H1 (cell line): Measurements from ENCODE around the gene TPD52L2. TPM values are rescaled to one million over a fixed set of nuclear protein-coding genes. Genes with fewer than 3 reads are reported as not detected.

Source experiments
- CTCF ChIA-PET: fragments of 300-600 bp; sonication (Branson Sonifier 250); formaldehyde crosslinking; loops from one replicate; lab custom pipeline; 2021; ENCODE audit not compliant: partially characterized antibody; lab: Charles Lee
- POLR2A ChIA-PET: fragments of 300-600 bp; sonication (Branson Sonifier 250); formaldehyde crosslinking; loops from one replicate; lab custom pipeline; 2021; ENCODE audit warnings: inconsistent platforms; ENCODE audit not compliant: partially characterized antibody; lab: Charles Lee
- DNase-seq, 2 experiments: peaks; one replicate each; pipeline versions ENCODE4 v3.0.0 to v3.0.0-alpha.2; 2010 to 2022; ENCODE audit warnings: low spot score in 2 of 2, low read depth in 1 of 2, mixed read lengths in 1 of 2
- FAIRE-seq: peaks from 2 replicates; lab custom pipeline; 2011; peaks lifted over from hg19 to GRCh38; lab: Jason Lieb, UNC
- H2AFZ ChIP-seq: 2 replicates; pipeline ENCODE4 v1.8.1; 2012; ENCODE audit warnings: low read length, inconsistent platforms
- H2AK5ac ChIP-seq: 2 replicates; pipeline ENCODE4 v1.6.1; 2013; ENCODE audit warnings: low read depth, low read length
- H2BK120ac ChIP-seq: replicated peaks from 2 replicates; pipeline ENCODE3; 2013; ENCODE audit warnings: low read depth, low read length, inconsistent platforms
- H2BK12ac ChIP-seq: 2 replicates; pipeline ENCODE4 v1.6.1; 2013; ENCODE audit warnings: low read depth, low read length
- H2BK15ac ChIP-seq: 2 replicates; pipeline ENCODE4 v1.6.1; 2013; ENCODE audit warnings: low read length
- H2BK20ac ChIP-seq: 2 replicates; pipeline ENCODE4 v1.6.1; 2013; ENCODE audit warnings: low read length
- H2BK5ac ChIP-seq: 2 replicates; pipeline ENCODE4 v1.6.1; 2013; ENCODE audit warnings: low read depth, low read length
- H3K14ac ChIP-seq: 2 replicates; pipeline ENCODE4 v1.6.1; 2013; ENCODE audit warnings: inconsistent platforms; ENCODE audit not compliant: insufficient read length
- H3K18ac ChIP-seq: 2 replicates; pipeline ENCODE4 v1.6.1; 2013; ENCODE audit warnings: low read length; ENCODE audit errors: extremely low read depth
- H3K23ac ChIP-seq: 2 replicates; pipeline ENCODE4 v1.6.1; 2013; ENCODE audit warnings: inconsistent platforms; ENCODE audit not compliant: insufficient read length
- H3K23me2 ChIP-seq: 2 replicates; pipeline ENCODE4 v1.6.1; 2013; ENCODE audit warnings: low read depth, low read length
- H3K27ac ChIP-seq: 2 replicates; pipeline ENCODE4 v1.6.1; 2011; ENCODE audit warnings: low read depth, low read length, inconsistent platforms
- H3K27me3 ChIP-seq, 4 experiments: replicated peaks in 1 of 4; 1 replicate in 1 of 4; 2 replicates in 3 of 4; pipeline versions ENCODE4 v1.6.1 to v1.8.1; 2011 to 2013; ENCODE audit warnings: low read length in 3 of 4, mild to moderate bottlenecking in 3 of 4, inconsistent platforms in 2 of 4, mixed read lengths in 2 of 4, moderate library complexity in 1 of 4; ENCODE audit not compliant: control insufficient read depth in 3 of 4, insufficient read depth in 3 of 4; ENCODE audit errors: extremely low read depth in 1 of 4
- H3K36me3 ChIP-seq, 4 experiments: 2 replicates each; pipeline versions ENCODE4 v1.6.1 to v1.8.1; 2011 to 2013; ENCODE audit warnings: mild to moderate bottlenecking in 4 of 4, low read length in 3 of 4, moderate library complexity in 2 of 4, control low read depth in 1 of 4, inconsistent platforms in 1 of 4; ENCODE audit not compliant: insufficient read depth in 4 of 4, control insufficient read depth in 2 of 4
- H3K4ac ChIP-seq: replicated peaks from 2 replicates; pipeline ENCODE3; 2013; ENCODE audit warnings: low read length, low read depth, mixed read lengths, inconsistent platforms; ENCODE audit not compliant: insufficient read length
- H3K4me1 ChIP-seq, 4 experiments: replicated peaks in 1 of 4; 1 replicate in 1 of 4; 2 replicates in 3 of 4; pipeline versions ENCODE4 v1.6.1 to v1.8.1; 2011 to 2013; ENCODE audit warnings: low read length in 3 of 4, inconsistent platforms in 2 of 4, mixed read lengths in 1 of 4; ENCODE audit not compliant: insufficient read depth in 4 of 4, control insufficient read depth in 3 of 4
- H3K4me2 ChIP-seq, 2 experiments: 2 replicates each; pipeline versions ENCODE4 v1.6.1 to v1.8.1; 2011 to 2013; ENCODE audit warnings: low read depth in 2 of 2, low read length in 2 of 2, control low read depth in 1 of 2, inconsistent platforms in 1 of 2, mild to moderate bottlenecking in 1 of 2; ENCODE audit not compliant: insufficient read depth in 1 of 2
- H3K4me3 ChIP-seq, 4 experiments: fragments of 200-600, 300-600 bp in 1 of 4; sonication (generic), shearing (Covaris generic), sonication (Bioruptor Twin) in 1 of 4; 2 replicates each; pipeline versions ENCODE4 v1.5.1 to v1.8.1; 2011 to 2016; ENCODE audit warnings: low read length in 4 of 4, low read depth in 3 of 4, control low read depth in 2 of 4, inconsistent platforms in 2 of 4, mild to moderate bottlenecking in 2 of 4, mixed read lengths in 1 of 4, moderate library complexity in 1 of 4; ENCODE audit not compliant: insufficient read depth in 2 of 4; ENCODE audit errors: extremely low read depth in 1 of 4
- H3K56ac ChIP-seq: replicated peaks from 2 replicates; pipeline ENCODE3; 2013; ENCODE audit warnings: low read depth, mild to moderate bottlenecking, mixed read lengths, low read length, inconsistent platforms; ENCODE audit not compliant: insufficient read length
- H3K79me1 ChIP-seq: 2 replicates; pipeline ENCODE4 v1.6.1; 2013; ENCODE audit warnings: low read depth, low read length, control low read depth
- H3K79me2 ChIP-seq, 2 experiments: 2 replicates each; pipeline versions ENCODE4 v1.6.1 to v1.8.1; 2012 to 2013; ENCODE audit warnings: low read length in 2 of 2, mild to moderate bottlenecking in 2 of 2, inconsistent platforms in 1 of 2; ENCODE audit not compliant: insufficient read depth in 2 of 2, control insufficient read depth in 1 of 2
- H3K9ac ChIP-seq, 4 experiments: replicated peaks in 1 of 4; 1 replicate in 1 of 4; 2 replicates in 3 of 4; pipeline versions ENCODE4 v1.6.1 to v1.8.1; 2011 to 2013; ENCODE audit warnings: low read depth in 3 of 4, low read length in 3 of 4, control low read depth in 2 of 4, mild to moderate bottlenecking in 2 of 4, moderate library complexity in 2 of 4, inconsistent platforms in 1 of 4; ENCODE audit errors: extremely low read depth in 1 of 4
- H3K9me3 ChIP-seq, 2 experiments: 2 replicates each; pipeline versions ENCODE4 v1.6.1 to v1.8.1; 2012 to 2013; ENCODE audit warnings: mild to moderate bottlenecking in 2 of 2, moderate library complexity in 2 of 2, control low read depth in 1 of 2, inconsistent platforms in 1 of 2, low read depth in 1 of 2, low read length in 1 of 2, mixed read lengths in 1 of 2; ENCODE audit not compliant: insufficient read depth in 2 of 2
- H4K20me1 ChIP-seq, 2 experiments: replicated peaks in 1 of 2; 2 replicates each; pipeline versions ENCODE3 to v1.8.1; 2011 to 2013; ENCODE audit warnings: inconsistent platforms in 2 of 2, low read length in 2 of 2, mild to moderate bottlenecking in 1 of 2; ENCODE audit not compliant: insufficient read depth in 2 of 2, control insufficient read depth in 1 of 2
- H4K5ac ChIP-seq: 2 replicates; pipeline ENCODE4 v1.6.1; 2013; ENCODE audit warnings: low read length, low read depth, mixed read lengths, inconsistent platforms; ENCODE audit not compliant: insufficient read length
- H4K8ac ChIP-seq: 2 replicates; pipeline ENCODE4 v1.8.0; 2013; ENCODE audit warnings: mild to moderate bottlenecking, moderate library complexity, low read length, inconsistent platforms; ENCODE audit not compliant: insufficient read depth; ENCODE audit errors: extremely low read depth
- H4K91ac ChIP-seq: replicated peaks from 2 replicates; pipeline ENCODE3; 2013; ENCODE audit warnings: low read length, mixed read lengths, inconsistent platforms; ENCODE audit not compliant: insufficient read length
- CREB1 ChIP-seq: IDR thresholded peaks from 2 replicates; pipeline ENCODE4 v1.6.1; 2012; ENCODE audit warnings: inconsistent platforms
- EP300 ChIP-seq, 2 experiments: IDR thresholded peaks; 1 replicate in 1 of 2; 2 replicates in 1 of 2; pipeline ENCODE4 v1.6.1; 2011 to 2012; ENCODE audit warnings: low read depth in 2 of 2, low read length in 2 of 2, mild to moderate bottlenecking in 2 of 2, borderline replicate concordance in 1 of 2, inconsistent platforms in 1 of 2, moderate library complexity in 1 of 2
- NANOG ChIP-seq: IDR thresholded peaks from 2 replicates; pipeline ENCODE4 v1.6.1; 2011; ENCODE audit warnings: low read length, low read depth, mild to moderate bottlenecking, inconsistent platforms; ENCODE audit not compliant: insufficient read depth, poor library complexity, severe bottlenecking
- POU5F1 ChIP-seq: IDR thresholded peaks from 2 replicates; pipeline ENCODE4 v1.6.1; 2011; ENCODE audit warnings: low read depth, mild to moderate bottlenecking, low read length, moderate library complexity
- RAD21 ChIP-seq, 2 experiments: IDR thresholded peaks in 1 of 2; conservative IDR thresholded peaks in 1 of 2; 2 replicates each; pipeline ENCODE4 v1.6.1; 2011; ENCODE audit warnings: low read depth in 2 of 2, low read length in 2 of 2, improper control_type of control experiment in 1 of 2, inconsistent platforms in 1 of 2, mild to moderate bottlenecking in 1 of 2, moderate library complexity in 1 of 2
- RNF2 ChIP-seq: fragments of 200-900, 300-1000 bp; sonication (generic); IDR thresholded peaks from 2 replicates; pipeline ENCODE4 v1.7.1; 2016; ENCODE audit warnings: borderline replicate concordance, low read depth, mild to moderate bottlenecking, antibody characterized with exemption, low read length; ENCODE audit not compliant: poor library complexity, severe bottlenecking; ENCODE audit errors: missing control alignments
- SIRT6 ChIP-seq: IDR thresholded peaks from one replicate; pipeline ENCODE4 v1.7.1; 2012; ENCODE audit warnings: low read length, inconsistent platforms
- USF2 ChIP-seq: IDR thresholded peaks from 2 replicates; pipeline ENCODE4 v1.6.1; 2011; ENCODE audit warnings: low read length, improper control_type of control experiment
- WGBS, 2 experiments: shearing (Covaris generic) in 1 of 2; methylation state at CpG; one replicate each; pipeline versions ENCODE4 v1.1.6 to v1.1.7; 2013 to 2015; ENCODE audit warnings: low lambda C conversion rate in 2 of 2, mixed read lengths in 2 of 2, inconsistent platforms in 1 of 2, low coverage in 1 of 2, missing lambda C conversion rate in 1 of 2; ENCODE audit not compliant: insufficient replicate concordance in 2 of 2, insufficient coverage in 1 of 2, insufficient read length in 1 of 2; ENCODE audit errors: extremely low coverage in 1 of 2, missing lambda C conversion rate in 1 of 2; 5-methylcytosine and 5-hydroxymethylcytosine counted together
- polyA plus RNA-seq, 7 experiments: library from polyadenylated mRNA; depleted of rRNA in 3 of 7; stranded (reverse) in 5 of 7; unstranded in 2 of 7; fragments of >200 nt in 5 of 7; fragments of 200-250 nt in 2 of 7; gene quantifications; 1 replicate in 5 of 7; 2 replicates in 1 of 7; 4 replicates in 1 of 7; pipeline versions ENCODE4 v1.2.1 to v1.2.3, GENCODE V29; 2011 to 2013; ENCODE audit warnings: missing spikeins in 2 of 7, mixed read lengths in 2 of 7
- total RNA-seq: library from RNA; stranded (reverse); fragmentation: NEBNext Ultra II Directional; extraction: Animal tissue kit (Norgen Biotek cat#: 25700); gene quantifications from 2 replicates; pipeline ENCODE4 v1.2.1, GENCODE V29; 2021

The TPD52L2 gene
- total and polyA plus RNA-seq, 2 of the 8 experiments (the other 6 are each of a cell fraction or from before 2014, with no cell fraction given) = 77.1 to 80.2 TPM

GRCh38 chr20:63836458-63837344 is 28.4 kb upstream of the TPD52L2 start:
- FAIRE-seq = no peak
- WGBS, 2 experiments = 86% methylated on average over 17 of the region's 27 CpGs; no CpG with 5 or more reads in 1 of the 2 experiments
- TF ChIP-seq POU5F1 (no peak), RNF2 (no peak), SIRT6 (no peak), USF2 (no peak), RAD21 (IDR thresholded peaks at IDR 0.05 in 1 of 2, conservative IDR thresholded peaks at IDR 0.05 in 1 of 2; ENCODE audit: low read depth in 2 of 2, low read length in 2 of 2) (no peak), CREB1 (no peak), NANOG (no peak), EP300 (IDR thresholded peaks at IDR 0.05; ENCODE audit: borderline replicate concordance in 1 of 2, low read depth in 2 of 2, low read length in 2 of 2) (no peak)

More at GRCh38 chr20:63836458-63837344, 28.4 kb upstream of the TPD52L2 start:
- Histone ChIP-seq H3K79me1 (no peaks in the 10 kb centered on the region), H2BK12ac (peak overlapping the region; percentile 60; the same call in 1 of the 2 replicates), H3K18ac (peak overlapping the region; percentile 60; the same call in 1 of the 2 replicates), H2AK5ac (0 out of 2 replicates have a peak overlapping the region, but pooled peaks have one; percentile 82), H3K56ac (no peak overlapping the region), H3K9ac (no peak overlapping the region), H3K9me3 (no peaks in the 10 kb centered on the region), H2BK20ac (peak overlapping the region; percentile 86; the same call in 1 of the 2 replicates), H4K20me1 (peaks cover 0 to 3% of the 10 kb centered on the region in 2 experiments), H2BK15ac (peak overlapping the region; percentile 99; the same call in 1 of the 2 replicates), H3K4ac (no peak overlapping the region), H2BK120ac (no peak overlapping the region), H4K5ac (no peak overlapping the region), H3K27me3 (peaks cover 13 to 20% (median 15%) of the 10 kb centered on the region in 4 experiments; a peak in 6 of 7 replicates), H3K4me2 (no peak overlapping the region), H4K91ac (peak overlapping the region; percentile 97), H3K36me3 (no peaks in the 10 kb centered on the region), H3K4me3 (no peak overlapping the region), H3K23me2 (peaks cover 7% of the 10 kb centered on the region; the same call in 1 of the 2 replicates), H2AFZ (no peak overlapping the region), H4K8ac (no peak overlapping the region; the same call in 1 of the 2 replicates), H3K79me2 (no peaks in the 10 kb centered on the region), H3K4me1 (peaks cover 0 to 29% (median 16%) of the 10 kb centered on the region in 4 experiments; a peak in 6 of 7 replicates), H3K14ac (no peak overlapping the region), H3K23ac (no peak overlapping the region), H2BK5ac (peak overlapping the region; percentile 66; the same call in 1 of the 2 replicates), H3K27ac (no peak overlapping the region)
- ChIA-PET CTCF (interaction anchor here (0.9 to 3.1 kb wide), 3 partner anchors 18 to 50 kb away, joined by 4 to 10 read pairs (median 5); no protein-coding TSS in a partner anchor), POLR2A (interaction anchor here (0.8 to 2.8 kb wide), 6 partner anchors 11 to 316 kb away, joined by 3 to 18 read pairs (median 3); partner anchors contain the start of genes PPDPF and TPD52L2)
- no peak for DNase-seq
